ENCODE data around the gene FAM78A. TPM values are rescaled to one million over a fixed set of nuclear protein-coding genes. Genes with fewer than 3 reads are reported as not detected.
"Not testable (repeated sequence)": the region's sequence is repeated elsewhere in the genome, so short reads cannot be mapped to it uniquely, and the experiment has no call there.

Gene FAM78A
- polyA plus RNA-seq, 3 donors = 6.4 to 40.6 (median 7.2) TPM

DNA sequence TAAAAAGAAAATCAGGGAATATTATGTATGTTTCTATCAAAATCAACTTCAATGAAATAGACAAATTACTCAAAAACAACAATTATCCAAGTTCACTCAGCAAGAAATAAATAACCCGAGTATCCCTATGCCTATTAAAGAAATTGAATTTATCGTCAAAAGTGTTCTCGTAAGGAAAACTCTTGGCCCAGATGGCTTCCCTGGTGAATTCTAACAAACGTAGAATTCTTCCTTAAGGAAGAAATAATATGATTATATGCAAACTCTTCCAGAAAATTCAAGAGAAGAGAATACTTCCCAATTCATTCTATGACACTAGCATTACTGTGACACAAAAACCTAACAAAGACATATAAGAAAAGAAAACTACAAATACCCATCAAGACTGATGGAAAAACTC is 29.7 kb downstream of the FAM78A start:
- Histone ChIP-seq H3K4me1 (ENCODE audit: control insufficient read depth in 1 of 2, insufficient read depth in 2 of 2, low read length in 2 of 2) (peaks cover 5 to 6% of the 10 kb centered on the region in 2 donors), H3K27ac (ENCODE audit: low read depth in 1 of 2, low read length in 2 of 2) (no peak overlapping the region), H3K9ac (ENCODE audit: insufficient read depth, low read length, poor library complexity, severe bottlenecking) (no peak overlapping the region), H2AFZ (ENCODE audit: insufficient read depth, low read depth, low read length, poor library complexity, severe bottlenecking) (no peak overlapping the region), H3K27me3 (ENCODE audit: control insufficient read depth in 2 of 2, insufficient read depth in 2 of 2, low read length in 2 of 2) (no peaks in the 10 kb centered on the region), H3K9me3 (replicated peaks in 1 of 2; ENCODE audit: control insufficient read depth in 1 of 2, insufficient read depth in 1 of 2, low read length in 2 of 2) (peaks cover 0 to 3% of the 10 kb centered on the region in 2 donors), H3K4me3 (replicated peaks in 1 of 3; ENCODE audit: low read depth in 2 of 3, low read length in 3 of 3) (no peak overlapping the region), H3K36me3 (replicated peaks in 1 of 2; ENCODE audit: control insufficient read depth in 1 of 2, insufficient read depth in 2 of 2, low read length in 2 of 2) (peaks cover 0 to 2% of the 10 kb centered on the region in 2 donors), H3K4me2 (replicated peaks; ENCODE audit: extremely low read depth, low read length, poor library complexity, severe bottlenecking) (no peak overlapping the region), H4K20me1 (ENCODE audit: insufficient read depth, low read length) (no peaks in the 10 kb centered on the region), H3K79me2 (ENCODE audit: insufficient read depth, low read length) (peaks cover 5% of the 10 kb centered on the region)
- H3K27ac Mint-ChIP-seq = no peak overlapping the region
- peaks cover 11% of the 10 kb centered on the region for H3K4me1 Mint-ChIP-seq
- H3K9me3 Mint-ChIP-seq = peaks cover 6 to 12% (median 7%) of the 10 kb centered on the region in 7 donors
- no peak overlapping the region for H3K4me3 Mint-ChIP-seq
- no peak for DNase-seq
- WGBS (ENCODE audit: insufficient coverage) = 80% methylated on average over 1 of the region's 4 CpGs
- peaks cover 0 to 9% (median 0%) of the 10 kb centered on the region in 3 donors for H3K27me3 Mint-ChIP-seq (ENCODE audit: low read depth in 3 of 3)
- intact Hi-C loops (cut with micrococcal nuclease) = no loop called here
- TF ChIP-seq, protein P1, sequence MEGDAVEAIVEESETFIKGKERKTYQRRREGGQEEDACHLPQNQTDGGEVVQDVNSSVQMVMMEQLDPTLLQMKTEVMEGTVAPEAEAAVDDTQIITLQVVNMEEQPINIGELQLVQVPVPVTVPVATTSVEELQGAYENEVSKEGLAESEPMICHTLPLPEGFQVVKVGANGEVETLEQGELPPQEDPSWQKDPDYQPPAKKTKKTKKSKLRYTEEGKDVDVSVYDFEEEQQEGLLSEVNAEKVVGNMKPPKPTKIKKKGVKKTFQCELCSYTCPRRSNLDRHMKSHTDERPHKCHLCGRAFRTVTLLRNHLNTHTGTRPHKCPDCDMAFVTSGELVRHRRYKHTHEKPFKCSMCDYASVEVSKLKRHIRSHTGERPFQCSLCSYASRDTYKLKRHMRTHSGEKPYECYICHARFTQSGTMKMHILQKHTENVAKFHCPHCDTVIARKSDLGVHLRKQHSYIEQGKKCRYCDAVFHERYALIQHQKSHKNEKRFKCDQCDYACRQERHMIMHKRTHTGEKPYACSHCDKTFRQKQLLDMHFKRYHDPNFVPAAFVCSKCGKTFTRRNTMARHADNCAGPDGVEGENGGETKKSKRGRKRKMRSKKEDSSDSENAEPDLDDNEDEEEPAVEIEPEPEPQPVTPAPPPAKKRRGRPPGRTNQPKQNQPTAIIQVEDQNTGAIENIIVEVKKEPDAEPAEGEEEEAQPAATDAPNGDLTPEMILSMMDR (IDR thresholded peaks at IDR 0.05) = no peak
- peaks cover 19 to 24% of the 10 kb centered on the region in 2 donors for H3K36me3 Mint-ChIP-seq

DNA sequence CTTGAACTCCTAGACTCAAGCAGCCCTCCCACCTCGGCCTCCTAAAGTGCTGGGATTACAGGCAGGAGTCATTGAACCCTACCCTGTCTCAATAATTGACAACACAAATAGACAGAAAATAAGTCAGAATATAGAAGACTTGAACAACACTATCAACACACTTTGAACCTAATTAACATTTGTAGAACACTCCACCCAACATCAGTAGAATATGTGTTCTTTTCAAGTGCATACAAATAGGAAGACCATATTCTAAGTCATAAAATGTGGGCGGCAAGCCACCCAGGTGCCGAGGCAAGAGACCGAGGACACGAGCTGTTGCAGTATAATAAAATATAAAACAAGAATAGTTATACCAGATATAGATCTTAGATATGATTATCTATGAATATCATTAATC is 32.0 kb downstream of the FAM78A start:
- WGBS (ENCODE audit: insufficient coverage) = no CpG with 5 or more reads among the region's 5 CpGs
- DNase-seq; H4K20me1 ChIP-seq (ENCODE audit: insufficient read depth, low read length); H3K4me3 ChIP-seq (replicated peaks in 1 of 3; ENCODE audit: low read depth in 2 of 3, low read length in 3 of 3); intact Hi-C loops (cut with micrococcal nuclease); H3K4me1 ChIP-seq (ENCODE audit: control insufficient read depth in 1 of 2, insufficient read depth in 2 of 2, low read length in 2 of 2); H3K27me3 Mint-ChIP-seq (ENCODE audit: low read depth in 3 of 3); H3K27ac Mint-ChIP-seq; H3K27ac ChIP-seq (ENCODE audit: low read depth in 1 of 2, low read length in 2 of 2); H3K9ac ChIP-seq (ENCODE audit: insufficient read depth, low read length, poor library complexity, severe bottlenecking); H3K4me2 ChIP-seq (replicated peaks; ENCODE audit: extremely low read depth, low read length, poor library complexity, severe bottlenecking); H3K36me3 ChIP-seq (replicated peaks in 1 of 2; ENCODE audit: control insufficient read depth in 1 of 2, insufficient read depth in 2 of 2, low read length in 2 of 2); H3K4me3 Mint-ChIP-seq; H3K27me3 ChIP-seq (ENCODE audit: control insufficient read depth in 2 of 2, insufficient read depth in 2 of 2, low read length in 2 of 2); H3K9me3 ChIP-seq (replicated peaks in 1 of 2; ENCODE audit: control insufficient read depth in 1 of 2, insufficient read depth in 1 of 2, low read length in 2 of 2); H2AFZ ChIP-seq (ENCODE audit: insufficient read depth, low read depth, low read length, poor library complexity, severe bottlenecking); H3K79me2 ChIP-seq (ENCODE audit: insufficient read depth, low read length): not testable (repeated sequence)
- Mint-ChIP-seq H3K4me1 (peaks cover 12% of the 10 kb centered on the region), H3K36me3 (peaks cover 28 to 36% of the 10 kb centered on the region in 2 donors), H3K9me3 (peaks cover 6 to 12% (median 7%) of the 10 kb centered on the region in 7 donors)
